Mesendoderm (in vitro differentiated cells): ENCODE measurements around the gene ZFHX3.
"Not testable (repeated sequence)": the region's sequence is repeated elsewhere in the genome, so short reads cannot be mapped to it uniquely, and the experiment has no call there.

Experiments
- DNase-seq: peaks from one replicate; pipeline ENCODE4 v3.0.0; 2013
- H2AK5ac ChIP-seq: 2 replicates; pipeline ENCODE4 v1.6.1; 2013; ENCODE audit warnings: low read length, inconsistent platforms
- H2BK120ac ChIP-seq: 2 replicates; pipeline ENCODE4 v1.6.1; 2013; ENCODE audit warnings: low read depth, mild to moderate bottlenecking, low read length, moderate library complexity, mixed read lengths
- H2BK15ac ChIP-seq: replicated peaks from 2 replicates; pipeline ENCODE4 v1.6.1; 2013; ENCODE audit warnings: low read depth, mild to moderate bottlenecking, moderate library complexity
- H2BK5ac ChIP-seq: 2 replicates; pipeline ENCODE4 v1.6.1; 2013; ENCODE audit warnings: low read length, inconsistent platforms
- H3K18ac ChIP-seq: 2 replicates; pipeline ENCODE4 v1.6.1; 2013; ENCODE audit warnings: mild to moderate bottlenecking, low read length, mixed read lengths
- H3K23ac ChIP-seq: one replicate; pipeline ENCODE4 v1.6.1; 2013; ENCODE audit warnings: low read length
- H3K27ac ChIP-seq: 2 replicates; pipeline ENCODE4 v1.5.1; 2013; ENCODE audit warnings: low read depth, mild to moderate bottlenecking, inconsistent platforms, low read length, moderate library complexity
- H3K27me3 ChIP-seq: 2 replicates; pipeline ENCODE4 v1.6.1; 2013; ENCODE audit warnings: low read length, control low read depth, mild to moderate bottlenecking, inconsistent platforms; ENCODE audit not compliant: insufficient read depth, poor library complexity
- H3K36me3 ChIP-seq: 2 replicates; pipeline ENCODE4 v1.6.1; 2013; ENCODE audit warnings: low read length, inconsistent platforms; ENCODE audit not compliant: control insufficient read depth, insufficient read depth
- H3K4ac ChIP-seq: one replicate; pipeline ENCODE4 v1.6.1; 2013; ENCODE audit warnings: low read depth, mild to moderate bottlenecking, low read length, moderate library complexity
- H3K4me1 ChIP-seq: 2 replicates; pipeline ENCODE4 v1.6.1; 2013; ENCODE audit warnings: low read depth, low read length, inconsistent platforms; ENCODE audit not compliant: control insufficient read depth
- H3K4me2 ChIP-seq: 2 replicates; pipeline ENCODE4 v1.6.1; 2013; ENCODE audit warnings: low read length
- H3K4me3 ChIP-seq: 2 replicates; pipeline ENCODE4 v1.5.1; 2013; ENCODE audit warnings: mild to moderate bottlenecking, low read length
- H3K56ac ChIP-seq: one replicate; pipeline ENCODE4 v1.6.1; 2013; ENCODE audit warnings: low read length
- H3K79me1 ChIP-seq: 2 replicates; pipeline ENCODE4 v1.6.1; 2013; ENCODE audit warnings: low read length, inconsistent platforms
- H3K79me2 ChIP-seq: 2 replicates; pipeline ENCODE4 v1.6.1; 2013; ENCODE audit warnings: mild to moderate bottlenecking, low read length; ENCODE audit not compliant: control insufficient read depth, insufficient read depth
- H3K9ac ChIP-seq: 2 replicates; pipeline ENCODE4 v1.6.1; 2013; ENCODE audit warnings: low read length, inconsistent platforms
- H4K5ac ChIP-seq: one replicate; pipeline ENCODE4 v1.6.1; 2013; ENCODE audit warnings: low read length
- H4K8ac ChIP-seq: one replicate; pipeline ENCODE4 v1.6.1; 2013; ENCODE audit warnings: low read depth, mild to moderate bottlenecking, control low read depth, low read length, moderate library complexity
- WGBS: extraction: QIAGEN DNeasy Blood & Tissue Kit; methylation state at CpG from one replicate; pipeline ENCODE4 v1.1.7; 2013; ENCODE audit warnings: low lambda C conversion rate, missing lambda C conversion rate; ENCODE audit not compliant: insufficient coverage; ENCODE audit errors: extremely low coverage; 5-methylcytosine and 5-hydroxymethylcytosine counted together

Gene ZFHX3

GRCh38 chr16:73010150-73010676 is 37.7 kb downstream of the ZFHX3 start:
- no peak overlapping the region for H2AK5ac ChIP-seq
- no peak overlapping the region for H3K27ac ChIP-seq
- no peak overlapping the region for H2BK5ac ChIP-seq
- H3K4me2 ChIP-seq: no peak overlapping the region
- no peak overlapping the region for H3K4me3 ChIP-seq
- no peaks in the 10 kb centered on the region for H3K27me3 ChIP-seq
- no peak overlapping the region for H3K4ac ChIP-seq
- no peak overlapping the region for H2BK15ac ChIP-seq
- no peaks in the 10 kb centered on the region for H3K79me2 ChIP-seq
- no peak overlapping the region for H4K8ac ChIP-seq
- H3K79me1 ChIP-seq: no peaks in the 10 kb centered on the region
- no peaks in the 10 kb centered on the region for H3K36me3 ChIP-seq
- WGBS: no CpG with 5 or more reads among the region's 12 CpGs
- H3K18ac ChIP-seq: no peak overlapping the region
- no peaks in the 10 kb centered on the region for H3K4me1 ChIP-seq
- H3K9ac ChIP-seq: no peak overlapping the region
- DNase-seq: no peak
- no peak overlapping the region for H2BK120ac ChIP-seq
- H4K5ac ChIP-seq: no peak overlapping the region
- no peak overlapping the region for H3K23ac ChIP-seq
- H3K56ac ChIP-seq: no peak overlapping the region

- H3K9ac ChIP-seq, H3K4me1 ChIP-seq, H2AK5ac ChIP-seq, H3K56ac ChIP-seq, H3K23ac ChIP-seq, H2BK5ac ChIP-seq, H4K8ac ChIP-seq, H3K79me2 ChIP-seq, H3K4ac ChIP-seq, H3K4me3 ChIP-seq, H3K79me1 ChIP-seq, H3K4me2 ChIP-seq, H2BK120ac ChIP-seq, H3K36me3 ChIP-seq, H3K27ac ChIP-seq, H3K27me3 ChIP-seq, H2BK15ac ChIP-seq, H3K18ac ChIP-seq, DNase-seq, H4K5ac ChIP-seq: not testable (repeated sequence)
- no CpG with 5 or more reads among the region's 11 CpGs for WGBS
Observed at GRCh38 chr16:73009710-73010109, 38.2 kb downstream of the ZFHX3 start.

GRCh38 chr16:73006026-73006425 is 41.9 kb downstream of the ZFHX3 start:
- Histone ChIP-seq H3K9ac (no peak overlapping the region), H3K79me1 (no peaks in the 10 kb centered on the region), H4K8ac (no peak overlapping the region), H2BK15ac (no peak overlapping the region), H3K23ac (no peak overlapping the region), H3K56ac (no peak overlapping the region), H3K27ac (no peak overlapping the region), H3K4me1 (no peaks in the 10 kb centered on the region), H3K4me3 (no peak overlapping the region), H3K18ac (no peak overlapping the region), H3K4me2 (no peak overlapping the region), H3K4ac (no peak overlapping the region), H3K79me2 (no peaks in the 10 kb centered on the region), H2AK5ac (no peak overlapping the region), H2BK5ac (no peak overlapping the region), H3K36me3 (no peaks in the 10 kb centered on the region), H3K27me3 (no peaks in the 10 kb centered on the region), H4K5ac (no peak overlapping the region), H2BK120ac (no peak overlapping the region)
- DNase-seq: no peak
- WGBS: no CpG with 5 or more reads among the region's 2 CpGs

- Histone ChIP-seq H3K36me3 (no peaks in the 10 kb centered on the region), H3K18ac (no peak overlapping the region), H2BK120ac (no peak overlapping the region), H3K4me1 (no peaks in the 10 kb centered on the region), H3K23ac (no peak overlapping the region), H3K79me1 (no peaks in the 10 kb centered on the region), H2AK5ac (no peak overlapping the region), H3K4ac (no peak overlapping the region), H3K27me3 (no peaks in the 10 kb centered on the region), H3K27ac (no peak overlapping the region), H2BK15ac (no peak overlapping the region), H3K79me2 (no peaks in the 10 kb centered on the region), H4K5ac (no peak overlapping the region), H3K4me3 (no peak overlapping the region), H4K8ac (no peak overlapping the region), H3K4me2 (no peak overlapping the region), H2BK5ac (no peak overlapping the region), H3K56ac (no peak overlapping the region), H3K9ac (no peak overlapping the region)
- WGBS: no CpG with 5 or more reads among the region's 2 CpGs
- DNase-seq: no peak
Observed at GRCh38 chr16:73002866-73003265, 45.1 kb downstream of the ZFHX3 start.

GRCh38 chr16:73000907-73001521 is 46.9 kb downstream of the ZFHX3 start:
- no peak overlapping the region for H3K4me3 ChIP-seq
- no peak for DNase-seq
- no peak overlapping the region for H3K27ac ChIP-seq

More at GRCh38 chr16:73000907-73001521, 46.9 kb downstream of the ZFHX3 start:
- no peak overlapping the region for H3K4me2 ChIP-seq
- H4K5ac ChIP-seq: no peak overlapping the region
- no peak overlapping the region for H3K4ac ChIP-seq
- H3K36me3 ChIP-seq: no peaks in the 10 kb centered on the region
- H2BK5ac ChIP-seq: no peak overlapping the region
- no peak overlapping the region for H3K23ac ChIP-seq
- H2AK5ac ChIP-seq: no peak overlapping the region
- no peak overlapping the region for H2BK120ac ChIP-seq
- H3K56ac ChIP-seq: no peak overlapping the region
- H3K18ac ChIP-seq: no peak overlapping the region
- no CpG with 5 or more reads among the region's 7 CpGs for WGBS
- H3K79me2 ChIP-seq: no peaks in the 10 kb centered on the region
- no peaks in the 10 kb centered on the region for H3K27me3 ChIP-seq
- no peaks in the 10 kb centered on the region for H3K79me1 ChIP-seq
- H3K9ac ChIP-seq: no peak overlapping the region
- no peak overlapping the region for H2BK15ac ChIP-seq
- H4K8ac ChIP-seq: no peak overlapping the region
- H3K4me1 ChIP-seq: no peaks in the 10 kb centered on the region
